ENCODE results near the gene KANK2.

Gene KANK2

GRCh38 chr19:11197291-11198174, at the start of gene KANK2:
TSS of gene KANK2 (minus strand) at chr19:11197545. CDS start at chr19:11194511, 3,034 bp downstream.
- DNase-seq (ENCODE audit: low read depth in 2 of 2), result peak; percentile 60 to 71

- DNase-seq (ENCODE audit: low read depth in 2 of 2), result no peak
Measured at GRCh38 chr19:11246941-11247340, 49.6 kb upstream of the KANK2 start.

- no peak for DNase-seq (ENCODE audit: low read depth in 2 of 2)
Measured at GRCh38 chr19:11244846-11245589, 47.7 kb upstream of the KANK2 start.

GRCh38 chr19:11243798-11244169, 46.4 kb upstream of the KANK2 start:
- DNase-seq (ENCODE audit: low read depth in 2 of 2), result no peak

- DNase-seq (ENCODE audit: low read depth in 2 of 2), result peak; percentile 88 to 91
Measured at GRCh38 chr19:11242864-11243797, 45.8 kb upstream of the KANK2 start.

GRCh38 chr19:11242025-11242424, 44.7 kb upstream of the KANK2 start:
- DNase-seq (ENCODE audit: low read depth in 2 of 2), result no peak

- DNase-seq (ENCODE audit: low read depth in 2 of 2), result no peak
Measured at GRCh38 chr19:11240008-11240444, 42.7 kb upstream of the KANK2 start.

- DNase-seq (ENCODE audit: low read depth in 2 of 2), result no peak
Measured at GRCh38 chr19:11239377-11240000, 42.1 kb upstream of the KANK2 start, which contains the start of gene ANGPTL8. TSS of gene ANGPTL8 (plus strand) at chr19:11239619. CDS start at chr19:11239638, 19 bp downstream.

- DNase-seq (ENCODE audit: low read depth in 2 of 2), result no peak
Measured at GRCh38 chr19:11238781-11239376, 41.5 kb upstream of the KANK2 start.

GRCh38 chr19:11238041-11238440, 40.7 kb upstream of the KANK2 start:
- DNase-seq (ENCODE audit: low read depth in 2 of 2), result no peak

GRCh38 chr19:11237321-11237720, 40.0 kb upstream of the KANK2 start:
- no peak for DNase-seq (ENCODE audit: low read depth in 2 of 2)

- DNase-seq (ENCODE audit: low read depth in 2 of 2), result no peak
Measured at GRCh38 chr19:11236324-11237301, 39.3 kb upstream of the KANK2 start.

GRCh38 chr19:11234486-11235075, 37.2 kb upstream of the KANK2 start:
- no peak for DNase-seq (ENCODE audit: low read depth in 2 of 2)

- no peak for DNase-seq (ENCODE audit: low read depth in 2 of 2)
Measured at GRCh38 chr19:11233073-11233472, 35.7 kb upstream of the KANK2 start.

GRCh38 chr19:11232555-11232954, 35.2 kb upstream of the KANK2 start:
- DNase-seq (ENCODE audit: low read depth in 2 of 2), result no peak

GRCh38 chr19:11230621-11231386, 33.5 kb upstream of the KANK2 start:
- DNase-seq (ENCODE audit: low read depth in 2 of 2), result no peak

GRCh38 chr19:11227195-11227886, 30.0 kb upstream of the KANK2 start:
- DNase-seq (ENCODE audit: low read depth in 2 of 2), result peak in 1 of 2 donors; percentile 21

GRCh38 chr19:11226716-11227166, 29.4 kb upstream of the KANK2 start:
- DNase-seq (ENCODE audit: low read depth in 2 of 2), result no peak

Data from stimulated activated CD8-positive, alpha-beta memory T cell treated with anti-CD3 and anti-CD28 coated beads, Interleukin-2, amount 100 ng/mL, for 48 hours (primary cell).